ENCODE data around the gene CCDC106.

The CCDC106 gene

DNA sequence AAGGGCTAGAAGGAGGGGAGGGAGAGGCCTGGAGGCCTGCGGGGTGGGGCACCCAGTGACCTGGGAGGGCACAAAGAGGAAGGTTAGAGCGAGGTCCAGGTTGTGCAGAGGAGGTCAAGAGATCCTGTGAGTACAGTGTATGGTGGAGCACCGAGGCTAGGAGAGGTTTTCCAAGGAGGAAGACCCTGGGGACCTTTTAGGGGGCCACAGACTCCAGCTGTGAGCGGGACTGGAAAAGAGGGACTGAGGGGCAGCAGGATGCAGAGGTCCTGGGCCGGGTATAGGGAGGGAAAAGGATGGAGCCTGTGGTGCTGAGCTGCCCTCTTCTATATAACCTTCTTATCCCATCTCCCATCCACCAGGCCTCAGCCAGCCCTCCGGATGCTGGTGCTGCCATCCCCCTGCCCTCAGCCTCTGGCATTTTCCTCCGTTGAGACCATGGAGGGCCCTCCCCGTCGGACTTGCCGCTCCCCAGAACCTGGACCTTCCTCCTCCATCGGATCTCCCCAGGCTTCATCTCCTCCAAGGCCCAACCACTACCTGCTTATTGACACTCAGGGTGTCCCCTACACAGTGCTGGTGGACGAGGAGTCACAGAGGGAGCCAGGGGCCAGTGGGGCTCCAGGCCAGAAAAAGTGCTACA is 3.7 kb upstream of the CCDC106 start:
- peaks cover 12 to 19% of the 10 kb centered on the region in 2 experiments; a peak in 2 of 3 replicates for H3K36me3 ChIP-seq (ENCODE audit: control insufficient read depth in 2 of 2, insufficient read depth in 1 of 2, low read length in 2 of 2)
- H3K4me3 ChIP-seq (ENCODE audit: low read depth, low read length): peak overlapping the region; percentile 61
- TF ChIP-seq IKZF3 (tag by site-specific recombination; IDR thresholded peaks at IDR 0.05) (no peak), ZNF561 (tag by site-specific recombination; IDR thresholded peaks at IDR 0.05; ENCODE audit: borderline replicate concordance) (no peak)
- H3K9me3 ChIP-seq (ENCODE audit: control insufficient read depth, insufficient read depth, low read depth, low read length): no peaks in the 10 kb centered on the region
- ChIA-PET CTCF (interaction anchor here (1.2 kb wide), 1 partner anchor 12 kb away, joined by 5 read pairs; no protein-coding TSS in a partner anchor), POLR2A (interaction anchor here (0.5 to 3.3 kb wide), 4 partner anchors 10 to 182 kb away, joined by 3 to 16 read pairs (median 4); partner anchors contain the start of gene U2AF2)
- H3K27ac ChIP-seq (ENCODE audit: extremely low read depth, low read depth, low read length): peak overlapping the region; percentile 83; the same call in 1 of the 2 replicates
- H3K4me1 ChIP-seq (ENCODE audit: control insufficient read depth, insufficient read depth, low read length): peaks cover 27% of the 10 kb centered on the region

GRCh38 chr19:55644842-55645511 is 3.0 kb upstream of the CCDC106 start:
- Histone ChIP-seq H3K36me3 (ENCODE audit: control insufficient read depth in 2 of 2, insufficient read depth in 1 of 2, low read length in 2 of 2) (peaks cover 12 to 23% of the 10 kb centered on the region in 2 experiments; a peak in 2 of 3 replicates), H3K9me3 (ENCODE audit: control insufficient read depth, insufficient read depth, low read depth, low read length) (no peaks in the 10 kb centered on the region), H3K4me3 (ENCODE audit: low read depth, low read length) (peak overlapping the region; percentile 61), H3K4me1 (ENCODE audit: control insufficient read depth, insufficient read depth, low read length) (peaks cover 26% of the 10 kb centered on the region), H3K27ac (ENCODE audit: extremely low read depth, low read depth, low read length) (peak overlapping the region; percentile 83; the same call in 1 of the 2 replicates)
- POLR2A ChIA-PET: interaction anchor here (0.9 to 3.3 kb wide), 4 partner anchors 8 to 29 kb away, joined by 4 to 16 read pairs (median 4); partner anchors contain the start of gene U2AF2
- CTCF ChIA-PET: interaction anchor here (0.6 to 3.0 kb wide), 8 partner anchors 8 to 842 kb away, joined by 3 to 37 read pairs (median 3); no protein-coding TSS in a partner anchor
- TF ChIP-seq ZNF677 (tag by site-specific recombination; IDR thresholded peaks at IDR 0.05) (no peak), ZNF600 (tag by site-specific recombination; IDR thresholded peaks at IDR 0.05) (peak; percentile 66; the same call in 1 of the 2 replicates), HOXC10 (CRISPR knock-in tag; IDR thresholded peaks at IDR 0.05) (0 out of 2 replicates have a peak, but pooled peaks have one; percentile 70)
- TF ChIP-seq, protein P1, sequence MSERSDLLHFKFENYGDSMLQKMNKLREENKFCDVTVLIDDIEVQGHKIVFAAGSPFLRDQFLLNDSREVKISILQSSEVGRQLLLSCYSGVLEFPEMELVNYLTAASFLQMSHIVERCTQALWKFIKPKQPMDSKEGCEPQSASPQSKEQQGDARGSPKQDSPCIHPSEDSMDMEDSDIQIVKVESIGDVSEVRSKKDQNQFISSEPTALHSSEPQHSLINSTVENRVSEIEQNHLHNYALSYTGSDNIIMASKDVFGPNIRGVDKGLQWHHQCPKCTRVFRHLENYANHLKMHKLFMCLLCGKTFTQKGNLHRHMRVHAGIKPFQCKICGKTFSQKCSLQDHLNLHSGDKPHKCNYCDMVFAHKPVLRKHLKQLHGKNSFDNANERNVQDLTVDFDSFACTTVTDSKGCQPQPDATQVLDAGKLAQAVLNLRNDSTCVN (tag by site-specific recombination; optimal IDR thresholded peaks at IDR 0.05): no peak
- TF ChIP-seq, protein P2, sequence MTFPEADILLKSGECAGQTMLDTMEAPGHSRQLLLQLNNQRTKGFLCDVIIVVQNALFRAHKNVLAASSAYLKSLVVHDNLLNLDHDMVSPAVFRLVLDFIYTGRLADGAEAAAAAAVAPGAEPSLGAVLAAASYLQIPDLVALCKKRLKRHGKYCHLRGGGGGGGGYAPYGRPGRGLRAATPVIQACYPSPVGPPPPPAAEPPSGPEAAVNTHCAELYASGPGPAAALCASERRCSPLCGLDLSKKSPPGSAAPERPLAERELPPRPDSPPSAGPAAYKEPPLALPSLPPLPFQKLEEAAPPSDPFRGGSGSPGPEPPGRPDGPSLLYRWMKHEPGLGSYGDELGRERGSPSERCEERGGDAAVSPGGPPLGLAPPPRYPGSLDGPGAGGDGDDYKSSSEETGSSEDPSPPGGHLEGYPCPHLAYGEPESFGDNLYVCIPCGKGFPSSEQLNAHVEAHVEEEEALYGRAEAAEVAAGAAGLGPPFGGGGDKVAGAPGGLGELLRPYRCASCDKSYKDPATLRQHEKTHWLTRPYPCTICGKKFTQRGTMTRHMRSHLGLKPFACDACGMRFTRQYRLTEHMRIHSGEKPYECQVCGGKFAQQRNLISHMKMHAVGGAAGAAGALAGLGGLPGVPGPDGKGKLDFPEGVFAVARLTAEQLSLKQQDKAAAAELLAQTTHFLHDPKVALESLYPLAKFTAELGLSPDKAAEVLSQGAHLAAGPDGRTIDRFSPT (tag by site-specific recombination; IDR thresholded peaks at IDR 0.05): 0 out of 2 replicates have a peak, but pooled peaks have one; percentile 29

DNA sequence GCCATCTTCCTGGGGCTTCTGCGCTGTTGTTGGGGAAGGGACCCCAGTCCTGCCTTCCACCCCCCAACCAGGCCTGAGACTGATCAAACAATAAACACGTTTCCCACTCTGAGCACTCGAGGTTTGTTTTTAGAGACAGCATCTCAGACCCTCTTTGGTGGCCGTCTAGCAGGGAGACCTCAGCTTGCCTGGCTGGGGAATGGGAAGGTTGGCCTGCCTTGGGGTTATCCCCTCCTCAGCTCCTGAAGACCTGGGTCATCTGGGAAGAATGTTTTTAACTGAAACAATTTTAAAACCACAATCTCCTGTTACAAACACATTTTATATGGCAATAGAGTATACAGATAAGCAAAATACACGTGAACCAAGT is 2.5 kb upstream of the CCDC106 start:
- Histone ChIP-seq H3K9me3 (ENCODE audit: control insufficient read depth, insufficient read depth, low read depth, low read length) (no peaks in the 10 kb centered on the region), H3K4me3 (ENCODE audit: low read depth, low read length) (no peak overlapping the region), H3K4me1 (ENCODE audit: control insufficient read depth, insufficient read depth, low read length) (peaks cover 22% of the 10 kb centered on the region), H3K27ac (ENCODE audit: extremely low read depth, low read depth, low read length) (no peak overlapping the region), H3K36me3 (ENCODE audit: control insufficient read depth in 2 of 2, insufficient read depth in 1 of 2, low read length in 2 of 2) (peaks cover 12 to 28% of the 10 kb centered on the region in 2 experiments; a peak in 2 of 3 replicates)
- CTCF ChIA-PET: interaction anchor here (0.6 to 3.0 kb wide), 7 partner anchors 8 to 842 kb away, joined by 3 to 37 read pairs (median 3); no protein-coding TSS in a partner anchor
- POLR2A ChIA-PET: interaction anchor here (0.9 to 3.3 kb wide), 5 partner anchors 9 to 47 kb away, joined by 3 to 16 read pairs (median 5); partner anchors contain the start of genes FIZ1 and U2AF2
- TF ChIP-seq, protein P3, sequence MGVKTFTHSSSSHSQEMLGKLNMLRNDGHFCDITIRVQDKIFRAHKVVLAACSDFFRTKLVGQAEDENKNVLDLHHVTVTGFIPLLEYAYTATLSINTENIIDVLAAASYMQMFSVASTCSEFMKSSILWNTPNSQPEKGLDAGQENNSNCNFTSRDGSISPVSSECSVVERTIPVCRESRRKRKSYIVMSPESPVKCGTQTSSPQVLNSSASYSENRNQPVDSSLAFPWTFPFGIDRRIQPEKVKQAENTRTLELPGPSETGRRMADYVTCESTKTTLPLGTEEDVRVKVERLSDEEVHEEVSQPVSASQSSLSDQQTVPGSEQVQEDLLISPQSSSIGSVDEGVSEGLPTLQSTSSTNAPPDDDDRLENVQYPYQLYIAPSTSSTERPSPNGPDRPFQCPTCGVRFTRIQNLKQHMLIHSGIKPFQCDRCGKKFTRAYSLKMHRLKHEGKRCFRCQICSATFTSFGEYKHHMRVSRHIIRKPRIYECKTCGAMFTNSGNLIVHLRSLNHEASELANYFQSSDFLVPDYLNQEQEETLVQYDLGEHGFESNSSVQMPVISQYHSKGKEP (tag by site-specific recombination; IDR thresholded peaks at IDR 0.05): no peak
- TF ChIP-seq ZNF114 (tag by site-specific recombination; IDR thresholded peaks at IDR 0.05) (no peak), ZSCAN23 (tag by site-specific recombination; IDR thresholded peaks at IDR 0.05) (no peak), ZNF791 (tag by site-specific recombination; IDR thresholded peaks at IDR 0.05) (no peak), ZNF48 (tag by site-specific recombination; IDR thresholded peaks at IDR 0.05) (no peak), ZNF223 (tag by site-specific recombination; IDR thresholded peaks at IDR 0.05) (no peak), SP7 (tag by site-specific recombination; IDR thresholded peaks at IDR 0.05) (no peak), ZSCAN4 (tag by site-specific recombination; IDR thresholded peaks at IDR 0.05) (no peak), ZNF561 (tag by site-specific recombination; IDR thresholded peaks at IDR 0.05; ENCODE audit: borderline replicate concordance) (no peak), ZNF157 (tag by site-specific recombination; IDR thresholded peaks at IDR 0.05) (no peak), ZNF37A (tag by site-specific recombination; IDR thresholded peaks at IDR 0.05) (no peak), FEZF1 (tag by site-specific recombination; IDR thresholded peaks at IDR 0.05) (no peak), SALL2 (tag by site-specific recombination; IDR thresholded peaks at IDR 0.05; ENCODE audit: borderline replicate concordance) (no peak), ZNF654 (tag by site-specific recombination; IDR thresholded peaks at IDR 0.05; ENCODE audit: low read depth) (no peak)
- TF ChIP-seq, protein P4, sequence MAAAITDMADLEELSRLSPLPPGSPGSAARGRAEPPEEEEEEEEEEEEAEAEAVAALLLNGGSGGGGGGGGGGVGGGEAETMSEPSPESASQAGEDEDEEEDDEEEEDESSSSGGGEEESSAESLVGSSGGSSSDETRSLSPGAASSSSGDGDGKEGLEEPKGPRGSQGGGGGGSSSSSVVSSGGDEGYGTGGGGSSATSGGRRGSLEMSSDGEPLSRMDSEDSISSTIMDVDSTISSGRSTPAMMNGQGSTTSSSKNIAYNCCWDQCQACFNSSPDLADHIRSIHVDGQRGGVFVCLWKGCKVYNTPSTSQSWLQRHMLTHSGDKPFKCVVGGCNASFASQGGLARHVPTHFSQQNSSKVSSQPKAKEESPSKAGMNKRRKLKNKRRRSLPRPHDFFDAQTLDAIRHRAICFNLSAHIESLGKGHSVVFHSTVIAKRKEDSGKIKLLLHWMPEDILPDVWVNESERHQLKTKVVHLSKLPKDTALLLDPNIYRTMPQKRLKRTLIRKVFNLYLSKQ (tag by site-specific recombination; IDR thresholded peaks at IDR 0.05; ENCODE audit: borderline replicate concordance): no peak
